Fibroblast of skin of left quadriceps (primary cell): ENCODE measurements around the gene MPHOSPH9.
"Not testable (repeated sequence)": the region's sequence is repeated elsewhere in the genome, so short reads cannot be mapped to it uniquely, and the experiment has no call there.

Source experiments
- DNase-seq, 2 experiments: peaks; one replicate each; pipeline ENCODE4 v3.0.0-alpha.2; 2013; ENCODE audit warnings: low read depth in 2 of 2

The MPHOSPH9 gene

DNA sequence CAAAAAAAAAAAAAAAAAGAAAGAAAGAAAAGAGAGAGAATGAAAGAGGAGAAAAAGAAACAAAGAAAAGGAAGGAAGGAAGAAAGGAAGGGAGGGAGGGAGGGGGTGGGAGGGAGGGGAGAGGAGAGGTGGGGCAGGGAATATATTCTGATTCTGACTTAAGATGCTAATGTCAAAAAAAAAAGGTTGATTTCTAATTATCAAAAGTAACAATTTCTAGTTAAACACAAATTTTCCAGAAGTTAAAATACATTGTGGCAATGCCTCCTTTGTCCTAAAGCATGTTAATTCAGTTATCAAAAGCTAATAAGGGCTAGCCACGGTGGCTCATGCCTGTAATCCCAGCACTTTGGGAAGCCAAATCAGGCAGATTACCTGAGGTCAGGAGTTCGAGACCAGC is 7.5 kb downstream of the MPHOSPH9 start:
- DNase-seq = no peak

DNA sequence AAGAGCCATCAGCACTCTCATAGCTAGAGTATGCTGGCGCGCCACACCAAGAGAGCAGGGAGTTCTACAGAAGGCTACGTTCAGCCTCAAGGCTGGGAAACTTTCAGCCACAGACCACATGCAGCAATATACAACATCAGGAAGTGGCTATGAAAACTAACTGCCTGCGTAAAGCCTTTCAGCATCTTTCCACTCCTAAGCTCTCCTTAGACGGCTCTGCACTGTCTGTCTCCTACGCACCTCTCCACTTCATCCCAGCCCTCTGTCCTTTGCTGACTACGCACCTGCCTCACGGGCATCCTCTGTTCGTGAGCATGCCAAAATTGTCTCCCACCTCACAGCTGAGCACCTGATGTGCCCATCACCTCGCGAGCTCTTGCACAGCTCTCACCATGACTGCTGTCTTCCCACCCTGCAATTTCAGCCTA is 9.7 kb downstream of the MPHOSPH9 start:
- no peak for DNase-seq

DNA sequence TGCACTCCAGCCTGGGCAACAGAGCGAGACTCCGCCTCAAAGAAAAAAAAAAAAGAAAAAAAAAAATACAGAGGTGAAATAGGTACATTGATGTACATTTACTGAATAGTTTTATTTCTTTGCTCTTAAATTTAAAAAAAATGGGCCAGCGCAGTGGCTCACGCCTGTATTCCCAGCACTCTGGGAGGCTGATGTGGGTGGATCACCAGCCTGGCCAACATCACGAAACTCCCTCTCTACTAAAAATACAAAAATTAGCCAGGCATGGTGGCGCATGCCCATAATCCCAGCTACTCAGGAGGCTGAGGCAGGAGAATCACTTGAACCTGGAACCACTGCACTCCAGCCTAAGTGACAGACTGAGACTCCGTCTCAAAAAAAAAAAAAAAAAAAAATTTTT is 25.1 kb downstream of the MPHOSPH9 start:
- not testable (repeated sequence) for DNase-seq

DNA sequence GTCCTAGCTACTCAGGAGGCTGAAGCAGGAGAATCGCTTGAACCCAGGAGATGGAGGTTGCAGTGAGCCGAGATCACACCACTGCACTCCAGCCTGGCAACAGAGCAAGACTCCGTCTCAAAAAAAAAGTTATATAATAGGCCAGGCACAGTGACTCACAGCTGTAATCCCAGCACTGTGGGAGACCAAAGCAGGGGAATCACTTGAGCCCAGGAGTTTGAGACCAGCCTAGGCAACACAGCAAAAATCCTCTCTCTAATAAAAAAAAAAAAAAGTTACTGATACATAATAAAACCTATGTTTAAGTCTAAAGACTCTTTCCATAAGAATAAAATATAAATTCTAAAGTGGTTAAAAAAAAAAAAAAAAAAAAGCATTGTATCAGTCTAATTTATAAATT is 26.1 kb downstream of the MPHOSPH9 start:
- DNase-seq = not testable (repeated sequence)

DNA sequence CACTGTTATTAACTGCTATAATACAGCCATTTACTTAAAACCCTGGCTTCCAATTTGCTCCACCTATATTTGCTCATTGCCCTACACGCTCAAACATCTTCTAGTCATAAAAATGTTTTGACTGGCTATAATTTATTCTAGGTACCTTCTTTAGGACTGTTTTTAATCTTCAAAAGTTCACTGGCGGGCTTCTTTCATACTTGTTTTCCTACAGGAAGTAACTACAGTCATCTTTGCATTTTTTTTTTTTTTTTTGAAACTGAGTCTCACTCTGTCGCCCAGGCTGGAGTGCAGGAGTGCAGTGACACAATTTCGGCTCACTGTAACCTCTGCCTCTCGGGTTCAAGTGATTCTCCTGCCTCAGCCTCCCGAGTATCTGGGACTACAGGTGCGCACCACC is 32.5 kb downstream of the MPHOSPH9 start:
- DNase-seq = no peak

DNA sequence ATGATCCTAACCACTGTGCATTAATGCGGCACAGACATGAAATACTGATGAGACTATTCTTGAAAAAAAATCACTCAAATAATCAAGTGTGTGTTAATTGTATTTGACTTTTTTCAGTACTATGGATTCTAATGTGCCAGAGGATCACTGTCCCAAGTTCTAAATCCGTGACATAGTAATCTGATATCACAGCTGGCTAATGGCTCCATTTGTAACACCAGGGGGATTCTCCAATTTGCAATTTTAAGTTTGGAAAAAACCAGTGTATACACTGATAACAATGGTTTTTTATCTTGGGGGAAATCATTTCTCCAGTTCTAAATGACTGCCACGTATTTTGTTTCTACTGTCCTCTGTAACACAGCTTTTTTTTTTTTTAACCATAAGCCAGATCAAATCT is 33.0 kb downstream of the MPHOSPH9 start:
- no peak for DNase-seq

DNA sequence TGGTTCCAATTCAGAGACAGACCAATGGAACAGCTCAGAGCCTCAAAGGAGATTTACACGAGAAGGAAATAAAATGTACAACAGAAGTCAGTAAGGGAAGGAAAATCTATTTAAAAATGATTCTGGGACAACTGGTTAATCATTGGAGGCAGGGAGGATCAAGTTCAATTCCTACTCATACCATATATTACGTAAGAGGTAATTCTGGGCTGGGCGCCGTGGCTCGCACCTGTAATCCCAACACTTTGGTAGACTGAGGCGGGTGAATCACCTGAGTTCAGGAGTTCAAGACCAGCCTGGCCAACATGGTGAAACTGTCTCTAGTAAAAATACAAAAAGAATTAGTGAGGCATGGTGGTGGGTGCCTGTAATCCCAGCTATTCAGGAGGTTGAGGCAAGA is 45.3 kb downstream of the MPHOSPH9 start:
- no peak for DNase-seq

DNA sequence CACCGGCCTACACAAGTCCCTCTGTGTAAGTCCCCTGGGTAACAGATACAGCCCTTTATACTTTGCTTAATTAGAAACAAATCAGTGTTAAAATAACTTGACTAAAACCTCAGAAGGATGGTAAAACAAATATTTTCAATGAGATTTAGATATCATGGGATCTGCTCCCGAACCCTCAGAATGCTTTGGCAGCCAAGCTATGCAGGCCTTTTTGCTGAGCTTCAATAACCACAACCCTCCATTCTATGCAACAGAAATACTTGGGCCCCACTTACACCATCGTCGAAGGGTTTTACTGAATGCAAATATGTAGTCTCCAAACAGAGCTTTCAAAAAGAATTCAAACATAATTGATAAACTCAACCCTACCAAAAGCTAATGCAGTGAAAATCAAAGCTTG is 52.8 kb downstream of the MPHOSPH9 start:
- no peak for DNase-seq

DNA sequence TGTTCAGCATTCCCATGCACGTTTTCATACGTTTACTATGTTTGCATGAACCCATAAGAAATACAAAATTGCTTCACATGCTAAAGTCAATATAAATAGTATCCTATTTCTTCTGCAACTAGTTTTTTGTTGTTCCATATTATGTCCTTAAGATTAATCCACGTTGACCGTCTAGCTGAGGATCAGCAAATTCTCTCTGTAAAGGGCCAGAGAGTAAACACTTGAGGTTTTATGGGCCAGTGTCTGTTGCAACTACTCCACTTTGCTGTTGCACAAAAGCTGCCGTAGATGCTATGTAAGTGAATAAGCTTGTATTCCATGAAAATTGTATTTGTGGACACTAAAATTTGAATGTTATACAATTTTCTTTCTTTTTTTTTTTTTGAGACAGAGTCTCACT is 61.0 kb downstream of the MPHOSPH9 start:
- DNase-seq = no peak

DNA sequence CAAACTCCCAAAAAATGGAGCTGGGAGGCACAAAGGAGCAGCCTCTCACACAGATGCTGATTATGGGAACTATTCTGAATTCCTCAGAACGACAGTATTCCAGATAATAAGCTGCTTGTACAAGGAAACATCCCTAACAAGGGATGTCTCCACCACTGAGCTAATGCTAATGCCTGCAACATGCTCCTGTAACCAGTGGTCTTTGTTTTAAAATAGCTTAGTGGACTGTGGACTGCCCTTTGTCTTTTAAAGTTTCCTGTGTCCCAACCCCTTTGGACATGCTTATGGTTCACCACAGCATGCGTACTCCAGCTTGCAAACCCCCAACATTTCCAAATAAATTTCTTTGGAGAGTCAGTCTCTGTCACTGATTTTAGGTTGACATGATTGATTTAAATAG is 65.6 kb downstream of the MPHOSPH9 start:
- DNase-seq = no peak

DNA sequence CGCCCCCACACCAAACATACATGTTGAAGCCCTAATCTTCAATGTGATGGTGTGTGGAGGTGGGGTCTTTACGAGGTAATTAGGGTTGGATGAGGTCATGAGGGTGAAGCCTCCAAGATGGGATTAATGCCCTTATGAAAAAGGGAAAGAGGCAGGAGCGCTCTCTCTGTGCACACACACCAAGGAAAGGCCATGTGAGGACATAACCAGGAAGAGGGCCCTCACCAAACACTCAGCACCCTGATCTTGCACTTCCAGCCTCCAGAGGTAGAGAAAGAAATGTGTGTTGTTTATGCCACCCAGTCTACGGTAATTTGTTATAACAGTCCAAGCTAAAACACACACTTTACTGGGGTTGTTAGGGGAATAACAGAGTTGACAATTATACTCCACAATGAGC is 67.4 kb downstream of the MPHOSPH9 start:
- DNase-seq = no peak

DNA sequence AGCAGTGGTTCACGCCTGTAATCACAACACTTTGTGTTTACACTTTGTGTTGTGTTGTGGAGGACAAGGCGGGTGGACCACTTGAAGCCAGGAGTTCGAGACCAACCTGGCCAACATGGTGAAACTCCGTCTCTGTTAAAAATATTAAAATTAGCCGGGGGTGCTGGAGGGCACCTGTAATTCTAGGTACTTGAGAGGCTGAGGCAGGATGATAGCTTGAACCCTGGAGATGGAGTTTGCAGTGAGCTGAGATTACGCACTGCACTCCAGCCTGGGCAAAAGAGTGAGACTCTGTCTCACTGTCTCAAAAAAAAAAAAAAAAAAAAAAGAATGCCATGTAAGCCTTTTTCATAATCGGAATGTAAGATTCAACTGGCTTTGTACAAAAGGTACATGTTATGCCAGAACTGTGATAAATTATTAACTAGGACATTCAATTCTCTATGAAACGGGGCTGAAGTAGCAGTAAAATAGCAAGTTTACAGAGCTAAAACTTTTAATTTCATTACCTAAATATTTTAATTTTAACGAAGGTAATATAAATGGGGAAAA is 68.2 kb downstream of the MPHOSPH9 start:
- no peak for DNase-seq

DNA sequence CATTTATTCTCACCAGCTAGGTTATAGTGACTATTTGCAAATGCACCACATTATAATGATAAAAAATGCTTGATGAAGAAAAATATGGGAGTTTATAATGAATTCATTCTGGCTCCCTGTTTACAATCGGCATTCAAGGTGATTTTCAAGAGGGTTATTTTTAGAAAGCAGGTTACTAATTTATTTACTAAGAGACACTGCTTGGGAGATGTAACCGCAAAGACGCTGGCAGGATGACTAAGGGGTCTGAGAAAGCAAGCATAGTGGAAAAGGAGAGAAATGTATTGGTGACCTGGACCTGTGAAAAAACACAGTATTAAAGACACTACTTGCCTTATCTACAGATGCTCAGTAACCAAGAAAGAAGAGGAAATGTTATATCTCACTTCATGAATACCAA is 68.7 kb downstream of the MPHOSPH9 start:
- DNase-seq = no peak

DNA sequence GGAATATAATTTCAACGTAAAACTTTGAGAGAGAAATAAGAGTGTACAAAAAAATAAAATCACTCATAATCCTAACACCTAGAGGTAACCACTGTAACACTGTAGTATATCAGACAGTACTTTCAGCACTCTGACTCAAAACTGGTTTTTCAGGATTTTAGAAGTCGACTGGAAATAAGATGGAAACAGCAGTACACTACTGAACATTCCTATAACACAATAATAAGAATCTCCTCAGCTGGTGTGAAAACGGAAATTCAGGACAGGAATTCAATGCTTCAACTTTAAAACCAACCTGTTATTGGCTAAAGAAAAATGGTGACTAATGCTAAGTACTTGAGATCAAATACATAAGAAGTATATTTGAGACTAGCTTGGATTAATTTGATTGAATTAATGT is 69.7 kb downstream of the MPHOSPH9 start:
- DNase-seq = no peak

DNA sequence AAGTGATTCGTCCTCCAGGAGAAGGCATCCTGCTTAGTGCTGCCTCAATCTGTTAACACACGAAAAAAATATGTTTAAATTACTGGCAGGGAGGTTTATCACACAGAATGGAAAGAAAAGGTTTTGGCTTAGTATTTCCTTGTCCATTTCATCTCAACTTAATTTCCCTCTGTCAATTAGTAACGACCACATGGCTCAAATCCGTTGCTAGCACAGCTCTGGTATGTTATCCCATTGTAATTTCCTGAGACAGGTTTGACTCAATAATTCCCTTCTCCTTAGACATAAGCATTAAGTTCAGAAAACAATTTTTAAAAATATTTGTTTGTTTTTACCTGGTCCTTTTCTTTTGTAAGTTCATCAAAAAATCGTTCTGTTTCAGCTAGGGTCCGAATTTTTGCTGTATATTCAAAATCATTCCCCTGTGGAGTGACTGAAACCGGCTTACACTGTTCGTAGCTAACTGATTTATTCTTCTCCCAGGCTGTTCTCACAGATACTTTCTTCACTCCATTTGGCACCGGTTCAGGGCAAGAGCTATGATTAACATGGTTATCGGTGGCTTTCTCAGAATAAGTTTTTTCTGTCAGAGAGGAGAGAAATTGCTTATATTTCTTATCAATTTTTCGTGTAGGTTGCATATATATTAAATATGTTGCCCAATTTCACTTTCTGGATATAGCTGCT is 72.0 kb downstream of the MPHOSPH9 start:
- DNase-seq = no peak

DNA sequence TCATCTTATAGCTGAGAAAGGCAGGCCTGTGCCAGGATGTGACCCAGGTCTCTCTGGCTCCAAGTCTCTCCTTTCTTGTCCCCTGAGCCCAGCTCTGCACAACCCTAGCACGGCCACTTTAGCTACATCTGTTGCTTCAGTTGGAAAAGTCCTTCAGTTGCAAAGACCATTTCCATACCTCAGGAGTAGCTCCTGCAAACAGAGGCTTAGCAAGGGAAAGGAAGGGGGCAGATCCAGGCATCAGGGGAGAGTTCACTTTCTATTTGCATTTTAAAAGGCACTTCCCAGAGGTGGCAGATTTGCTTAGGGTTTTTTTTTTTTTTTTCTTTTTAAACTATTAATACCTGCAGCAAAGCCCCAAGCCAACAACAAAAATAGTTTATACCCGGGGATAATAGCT is 79.0 kb downstream of the MPHOSPH9 start:
- DNase-seq = no peak

DNA sequence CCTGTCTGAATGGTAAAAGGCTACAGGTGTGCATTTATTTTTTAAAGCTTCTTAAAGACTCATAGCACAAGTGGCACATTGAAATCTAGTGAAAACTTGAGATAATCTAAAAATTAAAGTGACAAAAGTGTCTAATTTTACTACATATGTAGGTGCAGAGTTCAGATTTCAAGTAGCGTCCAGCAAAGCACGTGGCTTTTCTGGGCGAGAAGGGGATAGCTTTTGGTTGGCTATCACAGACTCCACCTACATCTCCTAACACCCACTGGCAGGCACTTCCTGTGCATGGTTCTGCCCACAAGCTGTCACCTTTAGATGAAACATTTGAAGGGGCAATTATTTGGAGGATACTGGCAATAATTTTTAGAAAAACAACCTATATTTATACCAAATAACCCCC is 80.1 kb downstream of the MPHOSPH9 start:
- DNase-seq = no peak

DNA sequence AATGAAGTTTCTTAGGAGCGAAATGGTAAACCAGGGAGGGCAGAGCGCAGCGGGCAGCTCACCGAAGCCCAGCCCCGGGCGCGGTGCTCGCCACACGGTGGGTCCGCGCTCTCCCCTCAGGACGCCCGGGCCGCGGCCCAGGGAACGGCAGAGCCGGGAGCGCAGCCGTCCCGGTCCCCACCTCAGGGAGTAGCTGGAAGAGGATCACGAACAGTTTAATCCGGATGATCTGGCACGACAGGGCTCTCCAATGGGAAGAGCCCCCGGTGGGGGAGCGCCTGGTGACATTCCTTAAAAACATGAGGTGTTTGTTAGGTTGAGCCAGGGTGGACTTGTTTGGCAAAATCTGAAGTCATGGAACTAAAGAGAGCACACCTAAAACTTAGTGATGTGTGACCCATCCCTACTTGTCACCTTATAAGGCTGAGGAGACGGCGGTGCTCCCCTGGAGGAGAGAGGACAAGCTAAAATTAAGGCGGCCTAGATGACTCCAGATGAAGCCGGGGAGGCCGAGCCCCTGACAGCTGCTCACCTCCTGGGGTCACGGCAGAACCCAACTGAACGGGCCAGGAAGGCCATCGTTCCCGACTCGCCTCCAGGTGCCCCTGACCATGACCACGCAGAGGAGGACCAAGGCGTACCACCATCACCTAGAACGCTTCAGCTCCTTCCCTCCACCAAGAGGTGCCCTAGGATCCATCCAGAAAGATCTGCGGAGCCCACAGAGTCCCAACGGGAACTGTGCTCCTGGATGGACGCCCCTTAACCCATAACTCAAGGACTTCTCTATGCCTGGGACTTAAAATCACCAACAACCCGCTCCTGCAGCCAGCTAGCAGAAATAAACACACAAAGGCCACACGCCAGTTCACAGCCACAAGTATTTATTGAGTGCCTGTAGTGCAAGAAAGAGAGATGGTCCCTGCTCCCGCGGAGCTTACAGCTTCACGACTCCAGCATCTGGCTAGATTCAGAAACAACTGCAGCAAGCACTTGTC is 81.2 kb downstream of the MPHOSPH9 start:
- DNase-seq = no peak

DNA sequence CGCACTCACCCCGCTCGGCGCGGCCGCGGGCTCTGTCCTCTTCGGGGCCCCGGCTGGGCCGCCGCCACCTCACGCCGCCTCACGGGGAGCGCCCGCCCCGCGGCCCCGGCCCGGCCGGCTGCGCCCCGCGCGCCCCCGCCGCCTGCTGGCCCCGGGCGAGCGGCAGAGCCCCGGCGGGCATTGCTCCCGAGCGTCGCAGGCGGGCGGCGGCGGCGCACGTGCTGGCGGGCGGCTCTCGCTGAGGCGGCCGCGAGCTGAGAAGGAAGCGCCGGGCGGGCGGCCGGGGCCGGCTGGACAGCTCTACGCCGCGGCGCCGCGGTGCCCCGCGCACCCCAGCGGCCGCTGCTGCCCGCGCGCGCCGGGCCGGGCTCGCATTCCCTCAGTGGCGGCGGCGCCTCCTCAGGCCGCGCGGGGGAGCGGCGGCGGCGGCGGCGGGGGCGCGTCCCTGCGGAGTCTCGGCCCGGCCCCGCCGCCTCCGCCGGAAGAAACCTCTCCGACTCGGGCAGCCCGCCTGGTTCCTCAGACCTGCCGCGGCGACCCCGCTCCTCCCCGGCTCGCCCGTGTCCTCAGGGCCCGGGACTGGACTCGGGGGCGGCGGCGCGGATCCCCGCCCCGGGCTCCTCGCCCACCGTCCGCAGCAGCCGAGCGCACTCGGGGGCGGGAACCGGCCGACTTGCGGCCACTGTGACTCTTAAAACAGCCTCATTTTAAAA is 82.0 kb downstream of the MPHOSPH9 start, which contains the start of gene PITPNM2:
PITPNM2 (minus strand) TSS at position 347 of the 713 bp plus-strand sequence. CDS start 116,500 bp downstream, outside the sequence.
- peak in 1 of 2 experiments; percentile 39 for DNase-seq

DNA sequence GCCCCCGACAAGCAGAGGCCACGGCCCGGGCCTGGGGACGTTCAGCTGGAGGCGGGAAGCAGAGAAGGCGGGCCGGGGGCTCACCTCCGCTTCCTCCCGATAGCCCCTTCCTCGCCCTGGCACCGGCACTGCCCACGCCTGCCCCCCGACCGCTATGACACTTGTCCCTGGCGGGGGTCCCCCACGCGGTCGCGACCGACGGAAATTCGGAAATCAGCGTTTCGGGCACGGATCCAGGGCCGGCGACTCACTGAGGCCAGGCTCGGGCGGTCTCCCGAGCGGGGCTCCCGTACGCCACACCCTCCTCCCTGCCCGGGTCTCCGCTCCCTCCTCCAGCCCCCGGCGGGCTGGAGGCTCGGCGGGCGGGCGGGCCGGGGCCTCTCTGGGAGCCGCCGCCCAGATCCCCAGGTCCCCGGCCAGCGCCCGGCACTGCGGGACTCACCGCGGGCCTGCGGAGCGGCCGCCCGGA is 82.6 kb downstream of the MPHOSPH9 start:
- DNase-seq = no peak

DNA sequence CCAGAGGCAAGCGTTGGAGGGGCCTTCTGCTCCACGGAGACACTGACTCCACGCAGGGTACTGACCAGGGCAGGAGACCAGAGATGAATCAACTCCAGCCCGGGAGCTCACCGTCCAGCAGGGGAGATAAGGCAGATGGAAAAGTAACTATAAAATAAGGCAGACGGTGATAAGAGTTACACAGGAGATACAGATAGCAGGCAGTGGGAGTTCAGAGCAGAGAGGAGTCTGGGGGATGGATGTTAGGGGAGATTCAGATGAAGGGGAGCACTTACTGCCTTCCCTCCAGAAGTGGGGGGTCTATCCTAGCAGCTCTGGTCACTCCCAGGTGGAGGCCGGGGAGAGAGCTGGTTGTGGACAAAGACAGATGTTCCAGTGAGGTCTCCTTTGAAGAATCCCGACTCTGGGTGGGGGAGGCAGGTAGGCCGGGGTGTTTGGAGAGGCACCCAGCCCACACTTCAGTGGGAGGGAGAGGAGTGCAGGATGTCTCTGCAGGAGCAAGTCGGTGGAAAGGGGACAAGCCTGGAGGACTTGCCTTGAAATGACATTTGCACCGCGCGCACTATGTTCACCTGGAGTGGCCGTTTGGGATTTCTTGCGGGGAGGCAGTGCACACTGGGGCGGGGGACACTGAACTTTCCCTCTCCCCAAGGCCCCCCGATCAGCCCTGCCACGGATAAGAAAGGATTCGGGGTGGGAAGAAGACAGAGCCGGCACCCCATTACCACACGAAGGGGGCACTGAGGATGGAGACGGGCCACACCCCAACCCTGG is 83.3 kb downstream of the MPHOSPH9 start:
- no peak for DNase-seq
